ENCODE results near the gene ZDHHC14. TPM values are rescaled to one million over a fixed set of nuclear protein-coding genes. Genes with fewer than 3 reads are reported as not detected.

The ZDHHC14 gene
- total RNA-seq, 2 donors from 2014 or later = 13.0 to 19.1 TPM

- peaks cover 0 to 21% of the 10 kb centered on the region in 2 donors for H3K4me1 ChIP-seq
Measured at GRCh38 chr6:157521362-157522335, 140.7 kb downstream of the ZDHHC14 start.

DNA sequence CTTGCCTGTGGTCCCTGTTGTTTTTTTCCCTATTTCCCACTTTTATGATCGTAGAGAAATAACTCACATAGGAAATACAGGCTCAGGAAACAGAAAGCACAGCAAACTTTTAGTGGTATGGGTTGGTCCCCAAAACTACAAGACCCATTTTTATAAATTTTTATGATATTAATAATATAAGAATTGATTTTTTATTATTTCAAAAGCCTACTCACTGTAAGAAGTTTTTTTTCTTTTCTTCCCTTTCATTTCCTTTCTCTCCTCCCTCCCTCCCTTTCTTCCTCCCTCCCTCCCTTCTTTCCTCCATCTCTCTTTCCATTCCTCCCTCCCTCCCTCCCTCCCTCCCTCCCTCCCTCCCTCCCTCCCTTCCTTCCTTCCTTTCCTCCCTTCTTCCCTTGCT, 141.5 kb downstream of the ZDHHC14 start:
- no peaks in the 10 kb centered on the region for H3K27me3 ChIP-seq
- no peak for DNase-seq (ENCODE audit: low spot score)
- no peak overlapping the region for H3K4me3 ChIP-seq
- H3K4me1 ChIP-seq = peaks cover 0 to 29% of the 10 kb centered on the region in 2 donors
- H3K27ac ChIP-seq = no peak overlapping the region
- no peaks in the 10 kb centered on the region for H3K36me3 ChIP-seq
- no peaks in the 10 kb centered on the region for H3K9me3 ChIP-seq
- TF ChIP-seq, protein P1, sequence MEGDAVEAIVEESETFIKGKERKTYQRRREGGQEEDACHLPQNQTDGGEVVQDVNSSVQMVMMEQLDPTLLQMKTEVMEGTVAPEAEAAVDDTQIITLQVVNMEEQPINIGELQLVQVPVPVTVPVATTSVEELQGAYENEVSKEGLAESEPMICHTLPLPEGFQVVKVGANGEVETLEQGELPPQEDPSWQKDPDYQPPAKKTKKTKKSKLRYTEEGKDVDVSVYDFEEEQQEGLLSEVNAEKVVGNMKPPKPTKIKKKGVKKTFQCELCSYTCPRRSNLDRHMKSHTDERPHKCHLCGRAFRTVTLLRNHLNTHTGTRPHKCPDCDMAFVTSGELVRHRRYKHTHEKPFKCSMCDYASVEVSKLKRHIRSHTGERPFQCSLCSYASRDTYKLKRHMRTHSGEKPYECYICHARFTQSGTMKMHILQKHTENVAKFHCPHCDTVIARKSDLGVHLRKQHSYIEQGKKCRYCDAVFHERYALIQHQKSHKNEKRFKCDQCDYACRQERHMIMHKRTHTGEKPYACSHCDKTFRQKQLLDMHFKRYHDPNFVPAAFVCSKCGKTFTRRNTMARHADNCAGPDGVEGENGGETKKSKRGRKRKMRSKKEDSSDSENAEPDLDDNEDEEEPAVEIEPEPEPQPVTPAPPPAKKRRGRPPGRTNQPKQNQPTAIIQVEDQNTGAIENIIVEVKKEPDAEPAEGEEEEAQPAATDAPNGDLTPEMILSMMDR (IDR thresholded peaks at IDR 0.05) = no peak

More at GRCh38 chr6:157521362-157522335, 140.7 kb downstream of the ZDHHC14 start:
- H3K36me3 ChIP-seq = no peaks in the 10 kb centered on the region
- no peak overlapping the region for H3K4me3 ChIP-seq
- H3K9me3 ChIP-seq = no peaks in the 10 kb centered on the region
- DNase-seq (ENCODE audit: low spot score) = no peak
- TF ChIP-seq, protein P1 (IDR thresholded peaks at IDR 0.05) = no peak
- H3K27me3 ChIP-seq = no peaks in the 10 kb centered on the region
- no peak overlapping the region for H3K27ac ChIP-seq

GRCh38 chr6:157524735-157525134, 143.7 kb downstream of the ZDHHC14 start:
- DNase-seq (ENCODE audit: low spot score) = no peak
- no peaks in the 10 kb centered on the region for H3K9me3 ChIP-seq
- H3K27me3 ChIP-seq = no peaks in the 10 kb centered on the region
- no peak overlapping the region for H3K4me3 ChIP-seq
- H3K36me3 ChIP-seq = no peaks in the 10 kb centered on the region
- H3K4me1 ChIP-seq = peaks cover 0 to 24% of the 10 kb centered on the region in 2 donors
- H3K27ac ChIP-seq = no peak overlapping the region
- TF ChIP-seq, protein P1 (IDR thresholded peaks at IDR 0.05) = no peak

GRCh38 chr6:157525292-157525889, 144.4 kb downstream of the ZDHHC14 start:
- H3K27ac ChIP-seq = no peak overlapping the region

GRCh38 chr6:157525918-157526425, 145.0 kb downstream of the ZDHHC14 start:
- Histone ChIP-seq H3K4me1 (peaks cover 0 to 21% of the 10 kb centered on the region in 2 donors), H3K27ac (no peak overlapping the region), H3K36me3 (no peaks in the 10 kb centered on the region), H3K9me3 (no peaks in the 10 kb centered on the region), H3K4me3 (no peak overlapping the region), H3K27me3 (no peaks in the 10 kb centered on the region)
- no peak for DNase-seq (ENCODE audit: low spot score)
- TF ChIP-seq, protein P1 (IDR thresholded peaks at IDR 0.05) = no peak

More at GRCh38 chr6:157525292-157525889, 144.4 kb downstream of the ZDHHC14 start:
- Histone ChIP-seq H3K36me3 (no peaks in the 10 kb centered on the region), H3K9me3 (no peaks in the 10 kb centered on the region), H3K27me3 (no peaks in the 10 kb centered on the region), H3K4me1 (peaks cover 0 to 21% of the 10 kb centered on the region in 2 donors), H3K4me3 (no peak overlapping the region)
- no peak for DNase-seq (ENCODE audit: low spot score)
- TF ChIP-seq, protein P1 (IDR thresholded peaks at IDR 0.05) = no peak
